D341Med (cell line): ENCODE measurements around the gene KIR2DL1.
"Not testable (repeated sequence)": the region's sequence is repeated elsewhere in the genome, so short reads cannot be mapped to it uniquely, and the experiment has no call there.

ENCODE experiments used
- DNase-seq: peaks from one replicate; pipeline ENCODE4 v3.0.0; 2012; ENCODE audit warnings: low spot score

The KIR2DL1 gene

DNA sequence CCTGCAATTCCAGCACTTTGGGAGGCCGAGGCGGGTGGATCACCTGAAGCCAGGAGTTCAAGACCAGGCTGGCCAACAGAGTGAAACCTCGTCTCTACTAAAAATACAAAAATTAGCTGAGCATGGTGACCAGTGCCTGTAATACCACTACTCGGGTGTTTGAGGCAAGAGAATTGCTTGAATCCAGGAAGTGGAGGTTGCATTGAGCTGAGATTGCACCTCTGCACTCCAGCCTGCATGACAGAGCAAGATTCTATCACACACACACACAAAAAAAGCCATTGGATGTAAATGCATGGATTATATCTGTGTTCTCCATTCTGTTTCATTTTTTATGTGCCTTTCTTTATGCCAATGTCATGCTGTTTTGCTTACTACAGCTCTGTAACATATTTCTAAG lies 54.8 kb downstream of the KIR2DL1 start:
- DNase-seq: not testable (repeated sequence)

DNA sequence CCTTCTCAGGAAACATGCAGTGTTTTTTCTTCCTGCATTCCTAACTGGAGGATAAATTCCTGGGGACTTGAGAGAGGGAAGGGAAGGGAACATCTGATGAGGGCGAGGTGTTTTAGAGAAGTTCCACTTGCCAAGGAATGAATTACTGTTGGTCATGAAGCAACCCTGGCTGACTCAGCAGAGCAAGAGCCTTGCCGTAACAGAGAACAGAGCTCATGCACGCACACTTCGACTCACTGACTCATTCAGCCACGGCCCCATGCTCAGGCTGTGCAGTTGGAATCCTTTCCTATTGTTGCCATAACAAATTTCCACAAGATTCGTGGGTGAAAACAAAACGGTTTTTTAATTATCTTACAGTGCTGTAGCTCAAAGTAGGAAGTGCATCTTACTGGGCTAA lies 55.7 kb downstream of the KIR2DL1 start:
- DNase-seq: not testable (repeated sequence)

DNA sequence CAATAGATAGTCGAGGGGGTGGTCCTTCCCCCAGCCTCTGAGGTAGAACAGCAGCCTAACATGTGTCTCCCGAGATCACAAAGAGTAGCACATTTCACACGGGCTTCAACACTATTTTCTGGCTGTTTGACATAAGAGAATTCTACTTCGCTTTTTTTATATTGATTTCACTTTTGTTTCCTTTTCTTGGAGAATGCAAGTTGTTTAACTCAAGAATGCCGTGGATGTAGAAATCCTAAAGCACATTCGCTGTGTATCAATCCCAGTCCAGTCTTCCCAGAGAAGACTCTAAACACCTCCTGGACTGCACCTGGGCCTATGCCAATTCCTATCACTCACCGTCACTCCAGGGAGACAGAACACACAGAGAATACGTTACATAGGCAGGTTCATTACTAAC lies 58.5 kb downstream of the KIR2DL1 start:
- not testable (repeated sequence) for DNase-seq

DNA sequence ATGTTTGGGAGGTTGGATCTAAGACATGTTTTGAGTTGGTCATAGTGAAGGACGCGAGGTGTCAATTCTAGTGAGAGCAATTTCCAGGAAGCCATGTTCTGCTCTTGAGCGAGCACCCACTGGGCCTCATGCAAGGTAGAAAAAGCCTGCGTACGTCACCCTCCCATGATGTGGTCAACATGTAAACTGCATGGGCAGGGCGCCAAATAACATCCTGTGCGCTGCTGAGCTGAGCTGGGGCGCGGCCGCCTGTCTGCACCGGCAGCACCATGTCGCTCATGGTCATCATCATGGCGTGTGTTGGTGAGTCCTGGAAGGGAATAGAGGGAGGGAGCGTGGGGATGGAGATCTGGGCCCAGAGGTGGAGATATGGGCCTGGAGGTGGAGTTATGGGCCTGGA lies 62.9 kb downstream of the KIR2DL1 start, which contains the start of gene KIR2DS4:
Gene KIR2DS4, plus strand, starts transcription at position 181 of the 400 bp plus-strand sequence.
- not testable (repeated sequence) for DNase-seq
